ENCODE data around the gene DNAH17. TPM values are rescaled to one million over a fixed set of nuclear protein-coding genes. Genes with fewer than 3 reads are reported as not detected.

Gene DNAH17
- total and polyA plus RNA-seq, 2 donors (not counting 3 experiments of a cell fraction or from before 2014, with no cell fraction given), result not detected

- TF ChIP-seq POLR2A (IDR thresholded peaks at IDR 0.05; ENCODE audit: low read depth, low read length), result no peak
- TF ChIP-seq MAX (IDR thresholded peaks at IDR 0.05; ENCODE audit: insufficient read depth, insufficient read length), result no peak
- TF ChIP-seq CTCF (IDR thresholded peaks at IDR 0.05; ENCODE audit: extremely low read depth in 1 of 2, insufficient read depth in 1 of 2, low read depth in 1 of 2, low read length in 2 of 2), result no peak
- TF ChIP-seq GATA2 (IDR thresholded peaks at IDR 0.05; ENCODE audit: insufficient read depth, insufficient read length, low read depth, low read length), result no peak
- no peak for TF ChIP-seq EZH2 (IDR thresholded peaks at IDR 0.05; ENCODE audit: borderline replicate concordance, low read depth, low read length, severe bottlenecking)
- no peak for TF ChIP-seq POLR2AphosphoS5 (IDR thresholded peaks at IDR 0.05; ENCODE audit: insufficient read depth, low read depth, low read length)
- TF ChIP-seq FOS (IDR thresholded peaks at IDR 0.05; ENCODE audit: borderline replicate concordance, insufficient read depth, low read length), result no peak
- no peak for TF ChIP-seq JUN (IDR thresholded peaks at IDR 0.05; ENCODE audit: borderline replicate concordance, insufficient read depth, insufficient read length, low read depth)
- no peak for TF ChIP-seq MYC (IDR thresholded peaks at IDR 0.05; ENCODE audit: low read depth, low read length)
- H3K36me3 ChIP-seq (ENCODE audit: control insufficient read depth in 2 of 2, extremely low read depth in 1 of 2, insufficient read depth in 2 of 2, low read length in 2 of 2), result no peaks in the 10 kb centered on the region
- H3K27ac ChIP-seq (ENCODE audit: insufficient read depth, low read depth, low read length), result no peak overlapping the region
- H2AFZ ChIP-seq (ENCODE audit: low read depth, low read length), result no peak overlapping the region
- no peak overlapping the region for H3K9ac ChIP-seq (replicated peaks; ENCODE audit: extremely low read depth, insufficient read depth, low read length)
- H3K4me3 ChIP-seq (replicated peaks in 1 of 3; ENCODE audit: insufficient read depth in 1 of 3, low read depth in 1 of 3, low read length in 3 of 3), result no peak overlapping the region
- BruUV-seq (replicated peaks), result no TSS peak
- peaks cover 0 to under 1% of the 10 kb centered on the region in 2 experiments for H3K27me3 ChIP-seq (ENCODE audit: control insufficient read depth in 2 of 2, insufficient read depth in 2 of 2, low read length in 2 of 2)
- dilution Hi-C loops (cut with MboI; ENCODE audit: extremely low pct_ligation_motif_present, low sequenced_read_pairs), result no loop called here
- no peaks in the 10 kb centered on the region for H3K79me2 ChIP-seq (ENCODE audit: control insufficient read depth, insufficient read depth, low read length)
- no peaks in the 10 kb centered on the region for H3K4me1 ChIP-seq (ENCODE audit: control insufficient read depth, extremely low read depth, insufficient read depth, low read length)
- no peaks in the 10 kb centered on the region for H4K20me1 ChIP-seq (replicated peaks; ENCODE audit: control insufficient read depth, extremely low read depth, insufficient read depth, low read length)
- DNase-seq (ENCODE audit: low read depth, low spot score) (no peak), FAIRE-seq (no peak)
- H3K9me3 ChIP-seq (replicated peaks; ENCODE audit: control insufficient read depth, insufficient read depth, low read length), result no peaks in the 10 kb centered on the region
- no peaks in the 10 kb centered on the region for H3K9me1 ChIP-seq (replicated peaks; ENCODE audit: control insufficient read depth, extremely low read depth, insufficient read depth, low read length)
- POLR2A ChIA-PET, result no interaction called here
- H3K4me2 ChIP-seq (ENCODE audit: insufficient read depth, low read length), result no peak overlapping the region
- intact Hi-C loops (cut with micrococcal nuclease), result no loop called here
- CTCF ChIA-PET, result interaction anchor here (0.6 kb wide), 1 partner anchor 58 kb away, joined by 3 read pairs; no protein-coding TSS in a partner anchor
Observed at GRCh38 chr17:78557598-78558039, 19.6 kb downstream of the DNAH17 start.

All from endothelial cell of umbilical vein (primary cell).